ENCODE results near the gene CD58.

- TF ChIP-seq ATF3 (IDR thresholded peaks at IDR 0.05), result no peak
- no peak for TF ChIP-seq CTCF (IDR thresholded peaks at IDR 0.05; ENCODE audit: low read depth, low read length, missing input control)
- TF ChIP-seq TAF1 (conservative IDR thresholded peaks at IDR 0.05), result no peak
- no peak for TF ChIP-seq GABPA (IDR thresholded peaks at IDR 0.05 in 1 of 2, conservative IDR thresholded peaks at IDR 0.05 in 1 of 2)
- TF ChIP-seq REST (IDR thresholded peaks at IDR 0.05), result no peak
- no peak for TF ChIP-seq MAX (IDR thresholded peaks at IDR 0.05)
- no peak for TF ChIP-seq ZBTB33 (IDR thresholded peaks at IDR 0.05)
- TF ChIP-seq YY1 (IDR thresholded peaks at IDR 0.05), result no peak
Observed at GRCh38 chr1:116537898-116538297, 32.9 kb downstream of the CD58 start.
